ES-I3 (cell line): Measurements from ENCODE around the gene NUDT7.
A peak's percentile ranks its signal among the peaks of the same experiment; 100 is the strongest.

Experiments used
- H3K36me3 ChIP-seq: 2 replicates; pipeline ENCODE4 v1.6.1; 2013; ENCODE audit warnings: mild to moderate bottlenecking, low read length, control low read depth, moderate library complexity; ENCODE audit not compliant: insufficient read depth
- H3K4me1 ChIP-seq: 2 replicates; pipeline ENCODE4 v1.6.1; 2013; ENCODE audit warnings: mild to moderate bottlenecking, control low read depth, low read length; ENCODE audit not compliant: insufficient read depth
- H3K9ac ChIP-seq: 2 replicates; pipeline ENCODE4 v1.6.1; 2013; ENCODE audit warnings: low read depth, mild to moderate bottlenecking, low read length, moderate library complexity
- H3K9me3 ChIP-seq: 2 replicates; pipeline ENCODE4 v1.6.1; 2013; ENCODE audit warnings: mild to moderate bottlenecking, low read length, moderate library complexity; ENCODE audit not compliant: control insufficient read depth, insufficient read depth

The NUDT7 gene

GRCh38 chr16:77790009-77790372, 67.7 kb downstream of the NUDT7 start:
- Histone ChIP-seq H3K9me3 (no peaks in the 10 kb centered on the region; the same call in 1 of the 2 replicates), H3K4me1 (peaks cover 12% of the 10 kb centered on the region; the same call in 1 of the 2 replicates), H3K36me3 (0 out of 2 replicates have a peak, but pooled peaks cover 3% of the 10 kb centered on the region), H3K9ac (peak overlapping the region; percentile 64)

GRCh38 chr16:77790912-77791311, 68.6 kb downstream of the NUDT7 start:
- Histone ChIP-seq H3K36me3 (0 out of 2 replicates have a peak, but pooled peaks cover 3% of the 10 kb centered on the region), H3K9ac (no peak overlapping the region), H3K4me1 (peaks cover 12% of the 10 kb centered on the region; the same call in 1 of the 2 replicates), H3K9me3 (no peaks in the 10 kb centered on the region)
